Prostate gland (tissue), 2 donors: ENCODE data around the gene GRIA4.

ENCODE experiments used
- POLR2A ChIP-seq: fragments of 450-650 bp; IDR thresholded peaks from one replicate; pipeline ENCODE4 v1.6.1; 2016; ENCODE audit warnings: antibody characterized with exemption, mild to moderate bottlenecking
- POLR2AphosphoS5 ChIP-seq: sonication (generic); formaldehyde crosslinking; IDR thresholded peaks from one replicate; pipeline ENCODE4 v1.6.1; 2017; ENCODE audit warnings: antibody characterized with exemption
- TF ChIP-seq, protein P1 (sequence below), 4 experiments: fragments of 200-600 bp in 2 of 4; fragments of 450-650 bp in 2 of 4; sonication (generic) in 2 of 4; IDR thresholded peaks; 1 replicate in 3 of 4; 2 replicates in 1 of 4; pipeline ENCODE4 v1.5.1; 2016 to 2019; ENCODE audit warnings: antibody characterized with exemption in 4 of 4, mild to moderate bottlenecking in 2 of 4, moderate library complexity in 2 of 4

DNA sequence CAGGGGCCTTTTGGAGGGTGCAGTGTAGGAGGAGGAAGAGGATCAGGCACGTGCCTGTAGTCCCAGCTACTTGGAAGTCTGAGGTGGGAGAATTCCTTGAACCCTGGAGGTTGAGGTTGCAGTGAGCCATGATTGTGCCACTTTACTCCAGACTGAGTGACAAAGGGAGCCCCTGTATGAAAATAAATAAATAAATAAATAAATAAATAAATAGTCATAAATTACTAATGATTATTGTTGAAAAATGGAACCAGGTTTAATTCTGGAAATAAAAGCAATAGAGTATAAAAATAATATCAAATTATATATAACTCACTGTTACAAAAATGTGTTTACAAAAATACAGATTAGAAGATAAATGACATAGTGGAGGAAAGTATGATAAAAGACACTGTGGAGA is 37.9 kb downstream of the GRIA4 start:
- TF ChIP-seq POLR2AphosphoS5 = no peak
- TF ChIP-seq, protein P1, sequence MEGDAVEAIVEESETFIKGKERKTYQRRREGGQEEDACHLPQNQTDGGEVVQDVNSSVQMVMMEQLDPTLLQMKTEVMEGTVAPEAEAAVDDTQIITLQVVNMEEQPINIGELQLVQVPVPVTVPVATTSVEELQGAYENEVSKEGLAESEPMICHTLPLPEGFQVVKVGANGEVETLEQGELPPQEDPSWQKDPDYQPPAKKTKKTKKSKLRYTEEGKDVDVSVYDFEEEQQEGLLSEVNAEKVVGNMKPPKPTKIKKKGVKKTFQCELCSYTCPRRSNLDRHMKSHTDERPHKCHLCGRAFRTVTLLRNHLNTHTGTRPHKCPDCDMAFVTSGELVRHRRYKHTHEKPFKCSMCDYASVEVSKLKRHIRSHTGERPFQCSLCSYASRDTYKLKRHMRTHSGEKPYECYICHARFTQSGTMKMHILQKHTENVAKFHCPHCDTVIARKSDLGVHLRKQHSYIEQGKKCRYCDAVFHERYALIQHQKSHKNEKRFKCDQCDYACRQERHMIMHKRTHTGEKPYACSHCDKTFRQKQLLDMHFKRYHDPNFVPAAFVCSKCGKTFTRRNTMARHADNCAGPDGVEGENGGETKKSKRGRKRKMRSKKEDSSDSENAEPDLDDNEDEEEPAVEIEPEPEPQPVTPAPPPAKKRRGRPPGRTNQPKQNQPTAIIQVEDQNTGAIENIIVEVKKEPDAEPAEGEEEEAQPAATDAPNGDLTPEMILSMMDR (IDR thresholded peaks at IDR 0.05) = no peak
- no peak for TF ChIP-seq POLR2A
